Stimulated activated CD4-positive, alpha-beta T cell treated with anti-CD3 and anti-CD28 coated beads, Interleukin-4, amount 100 ng/mL, for 4 hours (primary cell): Measurements from ENCODE around the gene STXBP6.
A peak's percentile ranks its signal among the peaks of the same experiment; 100 is the strongest.
"Not testable (repeated sequence)": the region's sequence is repeated elsewhere in the genome, so short reads cannot be mapped to it uniquely, and the experiment has no call there.

Experiments
- DNase-seq, 2 experiments: peaks; one replicate each; pipeline ENCODE4 v3.0.0-alpha.2; 2020

STXBP6 gene

GRCh38 chr14:24817212-24818057, 232.5 kb downstream of the STXBP6 start:
- DNase-seq: no peak

- no peak for DNase-seq
Observed at GRCh38 chr14:24816929-24817211, 233.1 kb downstream of the STXBP6 start.

GRCh38 chr14:24816011-24816928, 233.7 kb downstream of the STXBP6 start:
- DNase-seq: no peak

GRCh38 chr14:24815543-24815942, 234.4 kb downstream of the STXBP6 start:
- no peak for DNase-seq

GRCh38 chr14:24814944-24815343, 235.0 kb downstream of the STXBP6 start:
- no peak for DNase-seq

- DNase-seq: no peak
Observed at GRCh38 chr14:24814346-24814745, 235.6 kb downstream of the STXBP6 start.

- no peak for DNase-seq
Observed at GRCh38 chr14:24813819-24814259, 236.1 kb downstream of the STXBP6 start.

- no peak for DNase-seq
Observed at GRCh38 chr14:24813089-24813815, 236.7 kb downstream of the STXBP6 start.

GRCh38 chr14:24809135-24809534, 240.8 kb downstream of the STXBP6 start:
- no peak for DNase-seq

GRCh38 chr14:24808412-24808811, 241.5 kb downstream of the STXBP6 start:
- no peak for DNase-seq

- peak in 1 of 2 experiments; percentile 21 for DNase-seq
Observed at GRCh38 chr14:24806061-24806678, 243.8 kb downstream of the STXBP6 start.

- DNase-seq: no peak
Observed at GRCh38 chr14:24804552-24805212, 245.3 kb downstream of the STXBP6 start.

- no peak for DNase-seq
Observed at GRCh38 chr14:24803933-24804494, 245.9 kb downstream of the STXBP6 start.

- DNase-seq: not testable (repeated sequence)
Observed at GRCh38 chr14:24803426-24803825, 246.5 kb downstream of the STXBP6 start.

- no peak for DNase-seq
Observed at GRCh38 chr14:24802236-24802635, 247.7 kb downstream of the STXBP6 start.

- no peak for DNase-seq
Observed at GRCh38 chr14:24801024-24801423, 248.9 kb downstream of the STXBP6 start.

GRCh38 chr14:24798911-24799462, 251.0 kb downstream of the STXBP6 start:
- no peak for DNase-seq

GRCh38 chr14:24795406-24795805, 254.5 kb downstream of the STXBP6 start:
- DNase-seq: no peak

- DNase-seq: no peak
Observed at GRCh38 chr14:24794644-24795305, 255.2 kb downstream of the STXBP6 start.

GRCh38 chr14:24790196-24790595, 259.8 kb downstream of the STXBP6 start:
- DNase-seq: no peak

- no peak for DNase-seq
Observed at GRCh38 chr14:24789378-24789884, 260.5 kb downstream of the STXBP6 start.
